Type B pancreatic cell (in vitro differentiated cells): ENCODE data around the gene MT1A. TPM values are rescaled to one million over a fixed set of nuclear protein-coding genes. Genes with fewer than 3 reads are reported as not detected.

Experiments
- DNase-seq: peaks from one replicate; pipeline ENCODE4 v3.0.0; 2021; ENCODE audit warnings: mixed read lengths; ENCODE audit not compliant: unreplicated experiment; ENCODE audit errors: extremely low spot score
- H3K27ac Mint-ChIP-seq: 2 replicates; pipeline ENCODE4 v1.8.0; 2021; ENCODE audit warnings: mild to moderate bottlenecking, mixed read lengths
- H3K27me3 Mint-ChIP-seq: 2 replicates; pipeline ENCODE4 v1.8.0; 2021; ENCODE audit warnings: mixed read lengths
- H3K36me3 Mint-ChIP-seq: 2 replicates; pipeline ENCODE4 v1.8.0; 2021; ENCODE audit warnings: mixed read lengths
- H3K4me1 Mint-ChIP-seq: one replicate; pipeline ENCODE4 v1.8.0; 2021; ENCODE audit warnings: mixed read lengths; ENCODE audit not compliant: unreplicated experiment
- H3K4me3 Mint-ChIP-seq: 2 replicates; pipeline ENCODE4 v1.8.0; 2021; ENCODE audit warnings: mild to moderate bottlenecking, mixed read lengths
- H3K9me3 Mint-ChIP-seq: 2 replicates; pipeline ENCODE4 v1.8.0; 2021; ENCODE audit warnings: mixed read lengths
- total RNA-seq: library from RNA; stranded (reverse); gene quantifications from 2 replicates; pipeline ENCODE4 v1.2.1, GENCODE V29; 2021; ENCODE audit warnings: low replicate concordance
- TF ChIP-seq, protein P1 (sequence below): fragments of 200-600 bp; sonication (generic); conservative IDR thresholded peaks from 2 replicates; pipeline ENCODE4 v1.5.0; 2021; ENCODE audit warnings: antibody characterized with exemption, mild to moderate bottlenecking

The MT1A gene
- total RNA-seq, 1 donor from 2014 or later = not detected

DNA sequence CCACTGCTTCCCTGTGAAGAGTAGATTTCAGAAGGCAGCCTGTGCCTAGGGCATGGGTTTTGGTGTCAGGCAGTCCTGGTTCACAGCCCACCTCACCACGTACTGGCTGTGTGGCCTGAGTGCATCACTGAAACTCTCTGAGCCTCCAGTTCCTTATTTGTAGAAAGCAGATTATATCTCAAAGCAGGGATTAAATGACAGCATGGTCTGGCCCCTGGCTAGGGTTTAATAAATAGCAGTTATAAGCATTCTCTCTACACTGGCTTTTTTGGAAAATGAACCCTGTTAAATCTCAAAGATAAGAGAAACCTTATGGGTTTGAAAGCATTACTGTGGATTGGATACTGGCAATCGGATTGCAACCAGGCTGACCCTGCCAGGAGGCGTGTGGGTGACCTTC, 8.9 kb upstream of the MT1A start:
- H3K27me3 Mint-ChIP-seq = peaks cover 88% of the 10 kb centered on the region
- no peak for DNase-seq
- peaks cover 10% of the 10 kb centered on the region for H3K4me1 Mint-ChIP-seq
- no peak overlapping the region for H3K27ac Mint-ChIP-seq
- no peak overlapping the region for H3K4me3 Mint-ChIP-seq
- H3K9me3 Mint-ChIP-seq = no peaks in the 10 kb centered on the region
- no peaks in the 10 kb centered on the region for H3K36me3 Mint-ChIP-seq
- TF ChIP-seq, protein P1, sequence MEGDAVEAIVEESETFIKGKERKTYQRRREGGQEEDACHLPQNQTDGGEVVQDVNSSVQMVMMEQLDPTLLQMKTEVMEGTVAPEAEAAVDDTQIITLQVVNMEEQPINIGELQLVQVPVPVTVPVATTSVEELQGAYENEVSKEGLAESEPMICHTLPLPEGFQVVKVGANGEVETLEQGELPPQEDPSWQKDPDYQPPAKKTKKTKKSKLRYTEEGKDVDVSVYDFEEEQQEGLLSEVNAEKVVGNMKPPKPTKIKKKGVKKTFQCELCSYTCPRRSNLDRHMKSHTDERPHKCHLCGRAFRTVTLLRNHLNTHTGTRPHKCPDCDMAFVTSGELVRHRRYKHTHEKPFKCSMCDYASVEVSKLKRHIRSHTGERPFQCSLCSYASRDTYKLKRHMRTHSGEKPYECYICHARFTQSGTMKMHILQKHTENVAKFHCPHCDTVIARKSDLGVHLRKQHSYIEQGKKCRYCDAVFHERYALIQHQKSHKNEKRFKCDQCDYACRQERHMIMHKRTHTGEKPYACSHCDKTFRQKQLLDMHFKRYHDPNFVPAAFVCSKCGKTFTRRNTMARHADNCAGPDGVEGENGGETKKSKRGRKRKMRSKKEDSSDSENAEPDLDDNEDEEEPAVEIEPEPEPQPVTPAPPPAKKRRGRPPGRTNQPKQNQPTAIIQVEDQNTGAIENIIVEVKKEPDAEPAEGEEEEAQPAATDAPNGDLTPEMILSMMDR = no peak

- H3K4me3 Mint-ChIP-seq = no peak overlapping the region
- TF ChIP-seq, protein P1 = no peak
- DNase-seq = no peak
- H3K4me1 Mint-ChIP-seq = peaks cover 10% of the 10 kb centered on the region
- peak overlapping the region; percentile 1 for H3K27ac Mint-ChIP-seq
- peaks cover 88% of the 10 kb centered on the region for H3K27me3 Mint-ChIP-seq
- H3K36me3 Mint-ChIP-seq = no peaks in the 10 kb centered on the region
- no peaks in the 10 kb centered on the region for H3K9me3 Mint-ChIP-seq
Measured at GRCh38 chr16:56630134-56630533, 8.3 kb upstream of the MT1A start.

GRCh38 chr16:56631197-56631596, 7.3 kb upstream of the MT1A start:
- TF ChIP-seq, protein P1 = no peak
- DNase-seq = no peak
- Mint-ChIP-seq H3K36me3 (no peaks in the 10 kb centered on the region), H3K9me3 (no peaks in the 10 kb centered on the region), H3K4me3 (peak overlapping the region; percentile 85), H3K27ac (no peak overlapping the region), H3K27me3 (peaks cover 88% of the 10 kb centered on the region), H3K4me1 (peaks cover 7% of the 10 kb centered on the region)

GRCh38 chr16:56631832-56632155, 6.7 kb upstream of the MT1A start:
- H3K4me1 Mint-ChIP-seq = peaks cover 7% of the 10 kb centered on the region
- TF ChIP-seq, protein P1 = no peak
- H3K27me3 Mint-ChIP-seq = peaks cover 88% of the 10 kb centered on the region
- H3K9me3 Mint-ChIP-seq = no peaks in the 10 kb centered on the region
- peak overlapping the region; percentile 85 for H3K4me3 Mint-ChIP-seq
- H3K27ac Mint-ChIP-seq = no peak overlapping the region
- no peaks in the 10 kb centered on the region for H3K36me3 Mint-ChIP-seq
- no peak for DNase-seq

DNA sequence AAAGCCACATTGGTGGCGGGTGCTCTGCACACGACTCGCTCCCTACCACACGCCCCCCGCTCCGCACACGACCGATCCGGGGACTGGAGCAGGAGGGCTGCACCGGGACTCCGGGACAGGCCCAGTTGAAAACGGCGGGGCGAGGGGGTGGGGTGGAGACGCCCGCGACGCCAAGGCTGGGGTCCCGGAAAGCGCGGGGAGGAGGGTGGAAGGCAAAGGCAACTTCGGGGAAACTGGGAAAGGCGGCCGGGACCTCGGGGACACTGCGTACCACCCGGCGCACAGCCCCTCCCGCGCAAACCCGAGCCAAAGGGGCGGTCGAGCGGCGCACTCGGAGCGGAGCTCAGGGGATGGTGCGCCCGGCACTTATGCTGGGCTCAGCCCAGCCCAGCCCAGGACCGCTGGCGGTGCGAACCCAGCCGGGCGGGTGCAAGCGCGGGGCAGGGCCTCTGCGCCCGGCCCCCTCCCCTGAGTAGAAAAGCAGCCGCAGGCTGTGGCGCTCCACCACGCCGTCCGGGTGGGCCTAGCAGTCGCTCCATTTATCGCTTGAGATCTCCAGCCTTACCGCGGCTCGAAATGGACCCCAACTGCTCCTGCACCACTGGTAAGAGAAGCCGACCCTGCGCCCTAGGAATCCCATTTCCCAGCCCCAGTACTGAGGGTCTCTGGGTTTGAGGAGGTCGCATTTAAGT, 6.2 kb upstream of the MT1A start, which contains the start of gene MT1M:
TSS of gene MT1M (plus strand) at position 504 of the 692 bp plus-strand sequence. CDS start at position 577, 73 bp downstream.
- TF ChIP-seq, protein P1 = no peak
- no peak for DNase-seq
- peak within 1 kb of the TSS; percentile 85 for H3K4me3 Mint-ChIP-seq
- no peak within 1 kb of the TSS for H3K27ac Mint-ChIP-seq
- H3K9me3 Mint-ChIP-seq = no peaks in the 10 kb centered on the region
- H3K4me1 Mint-ChIP-seq = peaks cover 7% of the 10 kb centered on the region
- peaks cover 88% of the 10 kb centered on the region for H3K27me3 Mint-ChIP-seq
- no peaks in the 10 kb centered on the region for H3K36me3 Mint-ChIP-seq
